Measurements from ENCODE around the gene TIAM1.

DNA sequence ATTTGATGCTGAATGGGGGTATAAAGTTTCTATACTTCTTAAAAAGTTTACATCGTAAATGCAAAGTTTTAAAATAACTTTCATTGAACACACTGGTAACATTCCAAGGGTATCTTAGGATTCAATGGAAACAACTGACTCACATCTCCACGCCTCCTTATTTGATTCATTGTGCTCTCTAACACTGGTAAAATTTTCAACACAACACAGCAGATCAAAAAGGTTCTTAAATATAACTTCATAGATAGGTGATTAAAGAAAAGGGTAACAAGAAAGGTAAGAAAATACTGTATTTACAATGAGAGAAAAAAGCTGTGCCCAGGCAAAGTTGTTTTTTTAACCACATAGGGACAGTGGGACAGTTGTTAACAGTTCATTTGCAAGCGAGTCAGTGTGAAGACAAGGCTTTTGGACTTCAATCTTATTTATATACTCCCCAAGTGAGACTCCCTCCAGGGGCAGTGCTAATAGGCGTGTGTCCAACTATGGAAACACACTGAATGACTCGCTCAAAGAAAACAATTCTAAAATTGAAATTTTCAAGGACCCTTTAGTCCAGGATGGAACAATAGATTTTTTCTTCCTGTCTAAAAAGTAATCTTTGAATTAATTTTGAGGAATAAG, 140.5 kb downstream of the TIAM1 start:
- no peak for TF ChIP-seq POLR2A (IDR thresholded peaks at IDR 0.05)
- TF ChIP-seq, protein P1, sequence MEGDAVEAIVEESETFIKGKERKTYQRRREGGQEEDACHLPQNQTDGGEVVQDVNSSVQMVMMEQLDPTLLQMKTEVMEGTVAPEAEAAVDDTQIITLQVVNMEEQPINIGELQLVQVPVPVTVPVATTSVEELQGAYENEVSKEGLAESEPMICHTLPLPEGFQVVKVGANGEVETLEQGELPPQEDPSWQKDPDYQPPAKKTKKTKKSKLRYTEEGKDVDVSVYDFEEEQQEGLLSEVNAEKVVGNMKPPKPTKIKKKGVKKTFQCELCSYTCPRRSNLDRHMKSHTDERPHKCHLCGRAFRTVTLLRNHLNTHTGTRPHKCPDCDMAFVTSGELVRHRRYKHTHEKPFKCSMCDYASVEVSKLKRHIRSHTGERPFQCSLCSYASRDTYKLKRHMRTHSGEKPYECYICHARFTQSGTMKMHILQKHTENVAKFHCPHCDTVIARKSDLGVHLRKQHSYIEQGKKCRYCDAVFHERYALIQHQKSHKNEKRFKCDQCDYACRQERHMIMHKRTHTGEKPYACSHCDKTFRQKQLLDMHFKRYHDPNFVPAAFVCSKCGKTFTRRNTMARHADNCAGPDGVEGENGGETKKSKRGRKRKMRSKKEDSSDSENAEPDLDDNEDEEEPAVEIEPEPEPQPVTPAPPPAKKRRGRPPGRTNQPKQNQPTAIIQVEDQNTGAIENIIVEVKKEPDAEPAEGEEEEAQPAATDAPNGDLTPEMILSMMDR (IDR thresholded peaks at IDR 0.05): no peak

Data from heart left ventricle (tissue), 13 donors.